PC-9 (cell line): ENCODE measurements around the gene STMN3. TPM values are rescaled to one million over a fixed set of nuclear protein-coding genes. Genes with fewer than 3 reads are reported as not detected.

Experiments
- BruUV-seq: library from RNA; stranded (reverse); fragments of 400-500 nt; replicated peaks from 2 replicates; lab custom pipeline; 2021; lab: Mats Ljungman, UMichigan
- CTCF ChIA-PET: fragments of 300-600 bp; sonication (Branson Sonifier 250); formaldehyde crosslinking; loops from one replicate; lab custom pipeline; 2022; ENCODE audit warnings: antibody characterized with exemption; lab: Charles Lee
- POLR2A ChIA-PET: fragments of 300-600 bp; sonication (Branson Sonifier 250); formaldehyde crosslinking; loops from one replicate; lab custom pipeline; 2022; ENCODE audit warnings: antibody characterized with exemption; ENCODE audit not compliant: unreplicated experiment; lab: Charles Lee
- DNase-seq, 2 experiments: peaks; one replicate each; pipeline versions ENCODE4 v3.0.0 to v3.0.0-alpha.2; 2015 to 2022; ENCODE audit warnings: mixed read lengths in 1 of 2
- H2AFZ ChIP-seq: fragments of 200-600 bp; sonication (generic); 2 replicates; pipeline ENCODE4 v1.8.1; 2017; ENCODE audit warnings: antibody characterized with exemption
- H3F3A ChIP-seq: fragments of 200-600 bp; sonication (generic); 2 replicates; pipeline ENCODE4 v1.8.1; 2017; ENCODE audit warnings: antibody characterized with exemption, mild to moderate bottlenecking, low read depth; ENCODE audit not compliant: insufficient read depth
- H3K27ac ChIP-seq: fragments of 200-600 bp; sonication (generic); 2 replicates; pipeline ENCODE4 v1.6.1; 2016; ENCODE audit warnings: mixed run types
- H3K27me3 ChIP-seq: fragments of 200-600 bp; sonication (generic); 2 replicates; pipeline ENCODE4 v1.6.1; 2016; ENCODE audit warnings: low read depth, mixed run types; ENCODE audit not compliant: insufficient read depth
- H3K36me3 ChIP-seq: fragments of 200-600 bp; sonication (generic); 2 replicates; pipeline ENCODE4 v1.6.1; 2016; ENCODE audit warnings: low read depth, mixed run types
- H3K4me1 ChIP-seq: fragments of 200-600 bp; sonication (generic); replicated peaks from 2 replicates; pipeline ENCODE4 v1.6.1; 2016; ENCODE audit warnings: mixed run types; ENCODE audit not compliant: insufficient read depth
- H3K4me2 ChIP-seq: fragments of 200-600 bp; sonication (generic); 2 replicates; pipeline ENCODE4 v1.6.1; 2017; ENCODE audit warnings: mixed run types
- H3K4me3 ChIP-seq: fragments of 200-600 bp; sonication (generic); 2 replicates; pipeline ENCODE4 v1.6.1; 2016; ENCODE audit warnings: mixed run types
- H3K79me2 ChIP-seq: fragments of 200-600 bp; sonication (generic); 2 replicates; pipeline ENCODE4 v1.6.1; 2017; ENCODE audit warnings: low read depth, mixed run types
- H3K9me2 ChIP-seq: fragments of 200-600 bp; sonication (generic); 2 replicates; pipeline ENCODE4 v1.8.1; 2017; ENCODE audit warnings: mild to moderate bottlenecking; ENCODE audit not compliant: insufficient read depth
- H3K9me3 ChIP-seq: fragments of 200-600 bp; sonication (generic); 2 replicates; pipeline ENCODE4 v1.8.1; 2016; ENCODE audit warnings: low read depth; ENCODE audit not compliant: insufficient read depth
- H4K20me1 ChIP-seq: fragments of 200-600 bp; sonication (generic); 2 replicates; pipeline ENCODE4 v1.8.1; 2017; ENCODE audit not compliant: insufficient read depth
- EZH2 ChIP-seq: fragments of 200-600 bp; sonication (generic); IDR thresholded peaks from 2 replicates; pipeline ENCODE4 v1.8.0; 2017; ENCODE audit warnings: antibody characterized with exemption, low read depth
- intact Hi-C: fragments of 100-400 bp; cut with micrococcal nuclease; formaldehyde crosslinking; loops from one replicate; pipeline ENCODE4 v1.10.0; 2022; ENCODE audit not compliant: unreplicated experiment
- total RNA-seq: library from RNA; stranded (reverse); gene quantifications from 2 replicates; pipeline ENCODE4 v1.2.3, GENCODE V29; 2021
- TF ChIP-seq, protein P1 (sequence below): fragments of 200-600 bp; sonication (generic); conservative IDR thresholded peaks from 2 replicates; pipeline ENCODE4 v1.6.1; 2017; ENCODE audit warnings: mixed run types, antibody characterized with exemption, mild to moderate bottlenecking, moderate library complexity

STMN3 gene
- total RNA-seq, 1 experiment from 2014 or later = 24.3 TPM

DNA sequence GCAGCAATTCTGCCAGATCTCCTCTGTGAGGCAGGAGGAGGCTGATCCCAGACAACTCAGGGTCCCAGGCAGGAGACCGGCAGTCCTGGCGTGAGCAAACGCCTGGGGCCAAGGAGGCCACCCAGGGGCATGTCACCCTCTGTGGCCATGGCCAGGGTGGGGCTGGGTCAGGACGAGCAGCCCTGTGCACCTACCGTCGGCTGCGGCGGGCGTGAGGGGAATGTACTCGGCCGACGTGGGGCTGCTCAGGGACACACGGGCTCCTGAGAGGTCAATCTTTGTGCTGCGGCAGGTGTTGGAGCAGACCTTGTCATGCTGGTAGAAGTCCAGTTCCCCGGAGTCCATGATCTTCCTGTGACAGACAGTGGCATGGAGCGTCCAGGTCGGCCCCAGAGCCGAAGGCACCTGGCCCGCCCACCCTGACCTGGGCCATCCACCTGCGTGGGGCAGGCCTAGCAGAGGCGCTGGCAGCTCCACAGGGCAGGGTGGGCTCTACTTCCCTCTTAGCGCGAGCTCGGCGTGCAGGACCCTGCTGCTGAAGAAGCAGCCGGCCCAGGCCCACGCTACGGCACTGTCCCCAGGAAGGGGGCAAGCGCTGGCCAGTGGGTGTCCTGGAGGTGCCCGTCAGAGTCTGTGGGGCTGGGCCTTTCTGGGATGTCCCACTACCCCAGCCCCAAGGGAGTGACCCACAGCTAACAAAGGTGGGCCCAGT lies 57.7 kb downstream of the STMN3 start:
- intact Hi-C loops = no loop called here
- Histone ChIP-seq H2AFZ (no peak overlapping the region), H3K79me2 (no peaks in the 10 kb centered on the region), H3K9me2 (no peaks in the 10 kb centered on the region), H3K4me3 (no peak overlapping the region), H3K9me3 (no peaks in the 10 kb centered on the region), H3K27me3 (no peaks in the 10 kb centered on the region), H4K20me1 (no peaks in the 10 kb centered on the region; the same call in 1 of the 2 replicates), H3K4me1 (peaks cover 10% of the 10 kb centered on the region; the same call in 1 of the 2 replicates), H3K27ac (no peak overlapping the region), H3K4me2 (no peak overlapping the region), H3K36me3 (no peaks in the 10 kb centered on the region), H3F3A (peaks cover 8% of the 10 kb centered on the region; the same call in 1 of the 2 replicates)
- TF ChIP-seq, protein P1, sequence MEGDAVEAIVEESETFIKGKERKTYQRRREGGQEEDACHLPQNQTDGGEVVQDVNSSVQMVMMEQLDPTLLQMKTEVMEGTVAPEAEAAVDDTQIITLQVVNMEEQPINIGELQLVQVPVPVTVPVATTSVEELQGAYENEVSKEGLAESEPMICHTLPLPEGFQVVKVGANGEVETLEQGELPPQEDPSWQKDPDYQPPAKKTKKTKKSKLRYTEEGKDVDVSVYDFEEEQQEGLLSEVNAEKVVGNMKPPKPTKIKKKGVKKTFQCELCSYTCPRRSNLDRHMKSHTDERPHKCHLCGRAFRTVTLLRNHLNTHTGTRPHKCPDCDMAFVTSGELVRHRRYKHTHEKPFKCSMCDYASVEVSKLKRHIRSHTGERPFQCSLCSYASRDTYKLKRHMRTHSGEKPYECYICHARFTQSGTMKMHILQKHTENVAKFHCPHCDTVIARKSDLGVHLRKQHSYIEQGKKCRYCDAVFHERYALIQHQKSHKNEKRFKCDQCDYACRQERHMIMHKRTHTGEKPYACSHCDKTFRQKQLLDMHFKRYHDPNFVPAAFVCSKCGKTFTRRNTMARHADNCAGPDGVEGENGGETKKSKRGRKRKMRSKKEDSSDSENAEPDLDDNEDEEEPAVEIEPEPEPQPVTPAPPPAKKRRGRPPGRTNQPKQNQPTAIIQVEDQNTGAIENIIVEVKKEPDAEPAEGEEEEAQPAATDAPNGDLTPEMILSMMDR = no peak
- TF ChIP-seq EZH2 = no peak
- CTCF ChIA-PET = no interaction called here
- DNase-seq = no peak
- POLR2A ChIA-PET = no interaction called here
- BruUV-seq = no TSS peak

- no peaks in the 10 kb centered on the region for H3K4me1 ChIP-seq
- H3F3A ChIP-seq = peaks cover 8% of the 10 kb centered on the region; the same call in 1 of the 2 replicates
- H3K27me3 ChIP-seq = no peaks in the 10 kb centered on the region
- H3K4me3 ChIP-seq = no peak overlapping the region
- no peaks in the 10 kb centered on the region for H3K9me3 ChIP-seq
- intact Hi-C loops = no loop called here
- CTCF ChIA-PET = no interaction called here
- H3K27ac ChIP-seq = no peak overlapping the region
- H3K4me2 ChIP-seq = no peak overlapping the region
- no peaks in the 10 kb centered on the region; the same call in 1 of the 2 replicates for H4K20me1 ChIP-seq
- H2AFZ ChIP-seq = no peak overlapping the region
- no peak for TF ChIP-seq EZH2
- TF ChIP-seq, protein P1 = no peak
- no peaks in the 10 kb centered on the region for H3K9me2 ChIP-seq
- no peaks in the 10 kb centered on the region for H3K36me3 ChIP-seq
- DNase-seq = no peak
- no peaks in the 10 kb centered on the region for H3K79me2 ChIP-seq
- BruUV-seq = no TSS peak
- POLR2A ChIA-PET = no interaction called here
These were observed 59.1 kb downstream of the STMN3 start for GRCh38 chr20:63594043-63594561.

DNA sequence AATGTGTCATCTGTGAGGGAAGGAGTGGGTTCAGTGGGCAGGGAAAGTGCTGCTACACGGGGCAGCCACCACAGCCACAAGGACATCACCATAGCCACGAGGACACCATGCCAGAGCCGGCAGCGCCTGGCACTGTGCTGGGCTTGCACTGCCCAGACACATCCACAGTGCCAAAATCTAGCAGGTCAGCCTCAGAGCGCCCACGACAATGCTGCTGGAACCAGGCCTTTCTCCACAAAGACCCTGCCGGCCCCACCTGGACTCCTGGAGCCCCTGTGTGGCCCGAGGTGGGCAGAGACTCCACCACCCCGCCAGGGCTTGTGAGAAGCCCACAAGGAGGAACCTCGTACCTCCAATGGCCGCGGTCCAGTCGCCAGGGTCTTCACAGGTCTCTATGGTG lies 60.6 kb downstream of the STMN3 start:
- Histone ChIP-seq H3K79me2 (no peaks in the 10 kb centered on the region), H3K4me3 (no peak overlapping the region), H3K4me2 (no peak overlapping the region), H3K36me3 (no peaks in the 10 kb centered on the region), H3K9me2 (no peaks in the 10 kb centered on the region), H3K27me3 (no peaks in the 10 kb centered on the region), H3K27ac (no peak overlapping the region), H2AFZ (no peak overlapping the region), H3K4me1 (no peaks in the 10 kb centered on the region), H3K9me3 (no peaks in the 10 kb centered on the region), H3F3A (peaks cover 14% of the 10 kb centered on the region; the same call in 1 of the 2 replicates), H4K20me1 (no peaks in the 10 kb centered on the region; the same call in 1 of the 2 replicates)
- POLR2A ChIA-PET = no interaction called here
- TF ChIP-seq, protein P1 = no peak
- TF ChIP-seq EZH2 = no peak
- CTCF ChIA-PET = interaction anchor here (0.5 kb wide), 1 partner anchor 274 kb away, joined by 5 read pairs; no protein-coding TSS in a partner anchor
- intact Hi-C loops = no loop called here
- BruUV-seq = no TSS peak
- no peak for DNase-seq
